ENCODE measurements around the gene PGGHG. TPM values are rescaled to one million over a fixed set of nuclear protein-coding genes. Genes with fewer than 3 reads are reported as not detected.
A peak's percentile ranks its signal among the peaks of the same experiment; 100 is the strongest.
"Not testable (repeated sequence)": the region's sequence is repeated elsewhere in the genome, so short reads cannot be mapped to it uniquely, and the experiment has no call there.

PGGHG gene
- total RNA-seq, 1 donor from 2014 or later = 49.5 TPM

- Mint-ChIP-seq H3K4me3 (ENCODE audit: unreplicated experiment) (peak overlapping the region; percentile 21), H3K4me1 (ENCODE audit: low read depth) (peaks cover 35% of the 10 kb centered on the region)
- DNase-seq (ENCODE audit: low spot score); H3K27me3 Mint-ChIP-seq (ENCODE audit: low read depth); H3K9me3 Mint-ChIP-seq (ENCODE audit: low read depth); H3K36me3 Mint-ChIP-seq (ENCODE audit: low read depth); H3K27ac Mint-ChIP-seq (ENCODE audit: unreplicated experiment): not testable (repeated sequence)
Measured at GRCh38 chr11:311013-311748, 22.3 kb downstream of the PGGHG start.

- no peak for TF ChIP-seq CTCF (IDR thresholded peaks at IDR 0.05)
- Mint-ChIP-seq H3K9me3 (ENCODE audit: low read depth) (no peaks in the 10 kb centered on the region), H3K4me1 (ENCODE audit: low read depth) (peaks cover 35% of the 10 kb centered on the region), H3K36me3 (ENCODE audit: low read depth) (no peaks in the 10 kb centered on the region), H3K27ac (ENCODE audit: unreplicated experiment) (peak overlapping the region; percentile 41), H3K4me3 (ENCODE audit: unreplicated experiment) (peak overlapping the region; percentile 21), H3K27me3 (ENCODE audit: low read depth) (peaks cover 8% of the 10 kb centered on the region)
- DNase-seq (ENCODE audit: low spot score) = no peak
Measured at GRCh38 chr11:312092-312816, 23.3 kb downstream of the PGGHG start.

GRCh38 chr11:313304-313786 lies 24.4 kb downstream of the PGGHG start:
- no peak for TF ChIP-seq CTCF (IDR thresholded peaks at IDR 0.05)

GRCh38 chr11:313787-314553 lies 25.0 kb downstream of the PGGHG start, which contains the start of gene IFITM1:
TSS of gene IFITM1 (plus strand) at chr11:314040. CDS start at chr11:314171, 131 bp downstream.
- Mint-ChIP-seq H3K9me3 (ENCODE audit: low read depth) (no peaks in the 10 kb centered on the region), H3K4me3 (ENCODE audit: unreplicated experiment) (no peak within 1 kb of the TSS), H3K4me1 (ENCODE audit: low read depth) (peaks cover 23% of the 10 kb centered on the region), H3K36me3 (ENCODE audit: low read depth) (no peaks in the 10 kb centered on the region), H3K27me3 (ENCODE audit: low read depth) (peaks cover 13% of the 10 kb centered on the region), H3K27ac (ENCODE audit: unreplicated experiment) (peak within 1 kb of the TSS; percentile 47)
- no peak for TF ChIP-seq CTCF (IDR thresholded peaks at IDR 0.05)
- no peak for DNase-seq (ENCODE audit: low spot score)

More at GRCh38 chr11:313304-313786, 24.4 kb downstream of the PGGHG start:
- Mint-ChIP-seq H3K9me3 (ENCODE audit: low read depth) (no peaks in the 10 kb centered on the region), H3K36me3 (ENCODE audit: low read depth) (no peaks in the 10 kb centered on the region), H3K4me3 (ENCODE audit: unreplicated experiment) (no peak overlapping the region), H3K27ac (ENCODE audit: unreplicated experiment) (peak overlapping the region; percentile 12), H3K4me1 (ENCODE audit: low read depth) (peaks cover 29% of the 10 kb centered on the region), H3K27me3 (ENCODE audit: low read depth) (peaks cover 13% of the 10 kb centered on the region)
- DNase-seq (ENCODE audit: low spot score) = no peak

GRCh38 chr11:314554-314875 lies 25.6 kb downstream of the PGGHG start:
- H3K4me1 Mint-ChIP-seq (ENCODE audit: low read depth) = peaks cover 17% of the 10 kb centered on the region
- not testable (repeated sequence) for H3K27ac Mint-ChIP-seq (ENCODE audit: unreplicated experiment); H3K9me3 Mint-ChIP-seq (ENCODE audit: low read depth); H3K4me3 Mint-ChIP-seq (ENCODE audit: unreplicated experiment); DNase-seq (ENCODE audit: low spot score); H3K36me3 Mint-ChIP-seq (ENCODE audit: low read depth)
- H3K27me3 Mint-ChIP-seq (ENCODE audit: low read depth) = peaks cover 13% of the 10 kb centered on the region

GRCh38 chr11:315051-315481 lies 26.1 kb downstream of the PGGHG start:
- no peak overlapping the region for H3K27ac Mint-ChIP-seq (ENCODE audit: unreplicated experiment)
- H3K4me3 Mint-ChIP-seq (ENCODE audit: unreplicated experiment) = no peak overlapping the region

More at GRCh38 chr11:315051-315481, 26.1 kb downstream of the PGGHG start:
- Mint-ChIP-seq H3K27me3 (ENCODE audit: low read depth) (peaks cover 13% of the 10 kb centered on the region), H3K36me3 (ENCODE audit: low read depth) (no peaks in the 10 kb centered on the region), H3K9me3 (ENCODE audit: low read depth) (no peaks in the 10 kb centered on the region), H3K4me1 (ENCODE audit: low read depth) (peaks cover 12% of the 10 kb centered on the region)
- TF ChIP-seq CTCF (IDR thresholded peaks at IDR 0.05) = no peak
- no peak for DNase-seq (ENCODE audit: low spot score)
